ENCODE measurements around the gene CDH22.
A peak's percentile ranks its signal among the peaks of the same experiment; 100 is the strongest.

CDH22 gene

DNA sequence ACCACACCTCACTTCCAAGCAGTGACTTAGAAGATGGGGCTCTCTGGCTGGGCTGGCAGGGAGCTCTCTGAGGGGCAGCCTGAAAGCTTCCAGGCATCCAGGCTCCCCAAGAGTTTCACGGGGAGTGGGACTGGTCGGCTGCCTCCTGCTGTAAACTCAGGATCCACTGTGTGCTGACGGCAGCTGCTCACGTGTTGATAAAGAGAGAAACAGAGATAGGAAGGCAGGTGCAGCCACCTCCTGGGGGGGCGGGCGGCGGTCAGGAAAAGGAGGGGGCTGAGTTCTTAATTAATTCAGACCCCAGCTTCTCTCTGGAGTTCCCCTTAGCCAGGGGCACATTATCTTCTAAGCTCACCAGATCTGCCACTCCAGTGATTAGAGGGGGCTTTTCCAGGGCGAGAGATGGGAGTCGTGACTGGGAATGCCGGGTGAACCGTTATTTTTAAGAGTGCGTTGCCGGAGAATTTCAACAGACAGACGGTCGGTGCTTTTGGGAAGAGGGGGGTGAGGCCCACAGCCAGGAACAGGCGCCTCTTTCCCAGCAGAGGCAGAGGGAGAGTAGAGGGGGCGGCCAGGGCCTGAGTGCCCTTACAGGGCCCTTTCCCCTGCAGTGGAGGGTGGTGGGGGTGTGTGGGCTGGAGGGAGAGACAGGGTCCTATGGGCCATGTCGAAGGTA is 119.3 kb downstream of the CDH22 start:
- DNase-seq: no peak

DNA sequence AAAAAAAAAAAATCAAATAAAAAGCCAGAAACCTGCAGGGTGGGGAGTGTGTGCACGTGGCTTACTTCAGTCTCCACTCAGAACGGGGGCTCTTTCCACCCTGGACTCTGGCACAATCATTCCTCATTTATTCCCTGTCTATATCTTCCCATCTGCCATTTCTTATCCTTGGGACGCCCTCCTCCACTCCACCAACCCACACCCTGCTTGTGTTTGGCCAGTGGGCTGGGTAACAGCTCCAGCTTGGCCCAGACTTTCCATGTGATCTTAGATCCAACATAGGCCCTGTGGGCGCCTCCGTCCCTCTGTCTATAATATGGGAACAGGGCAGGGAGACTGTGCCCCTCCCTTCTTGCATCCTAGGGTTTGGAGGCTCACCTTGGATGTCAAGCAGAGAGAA is 122.1 kb downstream of the CDH22 start:
- DNase-seq: no peak

- DNase-seq: no peak
These were observed 122.9 kb downstream of the CDH22 start for GRCh38 chr20:46185353-46185752.

DNA sequence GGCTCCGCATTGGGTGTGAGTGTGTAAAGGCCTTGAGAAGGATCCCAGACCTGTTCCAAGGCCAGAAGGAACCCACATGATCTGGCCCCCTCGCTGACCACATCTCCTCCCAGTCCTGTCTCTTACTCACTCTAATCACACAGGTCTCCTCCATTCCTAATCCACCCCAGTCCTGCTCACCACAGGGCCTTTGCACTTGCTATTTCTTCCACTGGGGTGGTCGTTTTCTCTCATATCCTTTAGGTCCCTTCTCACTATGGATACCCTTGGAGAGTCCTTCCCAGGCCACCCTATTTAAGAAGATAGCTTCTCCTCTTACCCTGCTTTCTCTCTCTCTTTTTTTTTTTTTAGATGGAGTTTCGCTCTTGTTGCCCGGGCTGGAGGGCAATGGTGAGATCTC is 124.5 kb downstream of the CDH22 start:
- DNase-seq: no peak

DNA sequence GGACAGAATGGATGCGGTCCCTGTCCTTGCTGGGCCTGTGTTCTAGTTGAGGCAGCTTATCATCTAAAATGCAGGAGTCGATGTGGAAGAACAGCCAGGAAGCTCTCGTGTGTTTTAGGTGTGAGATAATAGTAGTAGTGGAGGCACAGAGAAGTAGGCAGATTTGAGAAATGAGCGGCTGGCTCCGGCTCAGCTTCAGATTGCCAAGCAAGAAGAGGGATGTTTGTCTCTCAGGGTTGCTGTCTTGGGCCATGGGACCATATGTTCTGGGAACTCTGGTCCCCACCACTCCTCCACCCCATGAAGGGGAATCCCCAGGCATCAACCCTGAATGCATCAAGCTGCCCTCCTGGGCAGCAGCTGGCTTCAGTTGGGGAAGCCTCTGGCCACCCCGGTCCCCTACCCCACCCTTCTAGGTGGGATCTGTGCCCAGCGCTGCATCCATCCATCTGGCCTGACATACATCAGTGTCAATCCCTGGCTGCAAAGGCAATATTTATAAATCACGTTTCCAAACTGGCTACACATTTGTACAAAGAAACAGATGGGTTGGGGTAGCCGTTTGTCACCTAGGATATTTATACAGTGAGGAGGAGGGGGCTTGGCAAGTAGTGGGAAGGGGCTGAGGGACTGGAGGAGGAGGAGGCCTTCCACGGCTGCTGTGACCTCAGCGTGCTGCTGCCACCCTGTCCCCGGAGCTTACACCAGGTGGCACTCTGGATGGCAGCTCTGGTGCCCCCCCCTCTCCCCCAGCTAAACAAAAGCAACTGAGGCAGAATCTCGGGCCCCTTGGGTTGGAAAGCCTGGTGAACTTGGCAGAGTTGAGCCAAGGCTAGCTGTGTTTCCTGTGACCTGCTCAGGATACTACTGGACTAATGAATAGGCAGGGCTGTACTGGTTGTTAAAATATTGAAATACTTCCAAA is 125.8 kb downstream of the CDH22 start:
- DNase-seq: no peak

GRCh38 chr20:46179862-46180261 is 128.4 kb downstream of the CDH22 start:
- DNase-seq: no peak

DNA sequence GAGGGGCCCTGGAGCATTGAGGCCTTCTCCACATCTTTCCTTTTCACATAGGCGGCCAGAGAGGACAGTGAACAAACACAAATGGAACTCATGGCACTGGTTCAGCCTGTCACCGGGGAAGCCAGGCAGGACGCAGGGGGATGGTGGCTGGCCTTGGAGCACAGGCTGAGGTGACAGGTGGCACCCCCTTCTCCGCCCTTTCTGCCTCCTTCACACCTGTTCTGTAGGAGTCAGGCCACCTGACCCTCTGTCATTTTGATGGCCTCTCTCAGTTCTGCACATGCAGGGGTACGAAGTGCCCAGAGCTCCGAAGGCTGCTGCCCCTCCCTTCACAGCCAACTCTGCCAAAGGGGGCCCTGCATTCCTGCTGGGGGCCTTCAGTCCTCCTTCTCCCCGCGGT is 129.4 kb downstream of the CDH22 start:
- no peak for DNase-seq

GRCh38 chr20:46177768-46178167 is 130.5 kb downstream of the CDH22 start:
- DNase-seq: no peak

DNA sequence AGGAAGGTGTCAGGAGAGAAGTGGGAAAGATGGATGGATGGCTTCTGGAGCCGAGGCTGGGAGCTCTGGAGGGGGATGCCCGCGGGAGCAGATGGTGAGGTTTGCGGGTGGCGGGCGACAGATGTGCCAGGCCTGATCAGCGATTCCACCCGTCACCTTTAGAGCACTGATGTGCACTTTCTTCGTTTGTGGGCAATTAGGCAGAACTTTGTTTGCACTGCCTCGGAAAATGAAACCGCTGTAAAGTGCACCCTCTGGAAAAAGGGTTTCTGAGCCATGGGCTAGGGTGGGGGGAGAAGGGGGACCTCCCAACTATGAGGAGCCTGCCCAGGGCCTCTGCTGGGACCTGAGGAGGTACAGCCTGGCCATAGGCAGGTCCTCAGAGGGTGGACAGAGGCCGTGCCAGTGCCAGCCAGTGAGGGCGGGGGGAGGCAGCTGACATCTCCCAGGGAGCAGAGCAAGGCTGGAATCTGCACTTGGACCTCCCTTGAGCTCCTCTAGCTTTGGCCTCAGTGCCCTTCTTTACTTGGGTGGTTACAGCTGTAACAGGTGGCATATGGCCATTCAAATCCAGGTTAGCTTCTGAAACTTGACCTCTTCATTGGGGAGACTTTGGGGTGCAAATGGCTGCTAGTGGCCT is 131.4 kb downstream of the CDH22 start:
- no peak for DNase-seq

DNA sequence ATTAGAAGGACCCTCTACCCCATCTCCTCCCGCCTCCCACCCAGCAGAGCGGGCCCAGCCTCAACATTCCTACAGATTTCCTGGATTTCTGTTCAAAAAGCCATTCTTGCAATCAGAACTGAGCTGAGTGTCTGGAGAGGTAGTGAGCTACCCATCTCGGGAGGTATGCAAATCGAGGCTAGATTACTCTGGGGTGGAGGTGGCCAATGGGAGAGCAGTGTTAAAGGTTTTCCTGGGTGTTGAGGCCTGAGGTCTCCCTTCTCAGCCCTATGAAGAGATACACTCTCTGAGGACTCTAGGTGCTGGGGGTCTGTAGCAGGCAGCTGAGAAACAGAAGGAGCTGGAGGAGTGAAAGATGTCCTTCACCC is 133.2 kb downstream of the CDH22 start:
- DNase-seq: no peak

- peak; percentile 65 to 74 for DNase-seq
These were observed 133.7 kb downstream of the CDH22 start for GRCh38 chr20:46174469-46175126.

DNA sequence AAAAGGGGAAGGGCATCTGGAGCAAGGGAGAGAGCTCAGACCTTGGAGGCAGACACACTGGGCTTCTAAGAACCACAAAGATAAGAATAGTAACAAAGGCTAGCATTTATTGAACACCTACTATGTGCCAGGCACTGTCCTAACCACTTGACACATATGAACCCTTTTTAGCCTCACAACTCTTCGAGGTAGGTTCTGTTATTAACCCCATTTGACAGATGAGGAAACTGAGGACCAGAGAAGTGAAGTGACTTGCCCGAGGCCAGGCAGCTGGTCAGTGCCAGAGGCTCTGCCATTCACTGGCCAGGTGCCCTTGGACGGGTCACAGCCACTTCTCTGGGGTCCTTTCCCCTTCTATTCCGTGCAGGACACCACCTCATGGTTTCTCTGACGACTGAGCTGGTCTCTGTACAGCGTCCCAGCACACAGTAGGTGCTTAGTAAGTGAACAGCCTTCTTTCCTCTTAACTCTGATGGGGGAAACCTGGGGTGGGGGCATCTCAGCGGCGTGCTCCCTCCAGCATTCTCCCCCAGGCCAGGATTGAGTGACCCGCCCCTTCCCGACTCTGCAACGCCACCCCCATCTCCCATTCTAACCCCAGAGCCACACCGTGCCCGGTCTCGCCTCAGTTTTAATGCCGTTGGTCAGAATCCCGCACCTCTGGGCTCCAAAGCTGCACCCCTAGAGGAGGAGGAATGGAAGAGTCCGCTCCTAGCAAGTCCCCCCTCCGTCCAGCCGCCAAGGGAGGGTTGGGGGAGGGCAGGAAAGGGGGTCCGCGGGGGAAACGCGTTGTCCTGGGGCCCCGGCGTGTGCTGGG is 134.4 kb downstream of the CDH22 start:
- DNase-seq: no peak

DNA sequence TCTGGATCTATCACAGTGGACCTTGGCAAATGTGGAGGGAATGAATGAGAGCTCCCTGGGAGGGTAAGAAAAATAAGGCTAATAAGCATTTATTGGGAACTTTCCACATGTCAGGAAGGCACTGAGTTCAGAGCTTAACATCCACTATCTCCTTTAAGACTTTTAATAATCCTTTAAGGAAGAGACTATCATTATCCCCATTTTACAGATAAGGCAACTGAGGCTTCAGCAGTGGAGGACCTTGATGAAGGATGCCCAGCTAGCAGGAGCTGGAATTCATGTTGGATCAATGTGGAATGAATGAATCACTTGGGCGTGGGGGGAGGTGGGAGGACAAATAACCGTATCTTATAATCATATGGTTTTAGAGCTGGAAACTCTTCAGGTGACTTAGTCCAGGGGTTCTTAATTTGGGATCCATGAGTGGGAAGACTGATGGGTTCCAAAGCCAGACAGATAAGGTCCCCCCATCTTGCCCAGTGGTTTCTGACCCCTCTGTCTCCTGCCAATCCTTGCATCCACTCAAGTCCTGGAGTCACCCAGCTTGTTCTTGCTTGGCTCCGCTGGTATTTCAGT is 135.2 kb downstream of the CDH22 start:
- DNase-seq: no peak

DNA sequence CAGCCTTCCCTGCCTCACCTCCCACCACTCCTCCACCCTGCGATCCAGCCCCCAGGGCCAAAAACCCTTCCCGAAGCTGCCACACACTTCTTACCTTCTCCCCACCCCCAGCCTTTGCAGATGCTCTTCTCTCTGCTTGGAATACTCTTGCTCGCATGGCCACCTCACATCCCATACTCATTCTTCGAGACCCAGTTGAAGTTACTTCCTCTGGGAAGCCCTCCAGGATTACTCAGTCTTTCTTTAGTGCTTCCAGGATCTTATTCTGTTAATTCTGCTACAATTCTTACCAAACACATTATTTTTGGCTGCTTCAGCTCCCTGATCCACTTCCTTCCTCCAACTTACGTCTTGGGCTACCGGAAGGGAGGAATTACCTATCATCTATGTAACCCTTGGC is 135.8 kb downstream of the CDH22 start:
- DNase-seq: no peak

GRCh38 chr20:46171909-46172308 is 136.4 kb downstream of the CDH22 start:
- no peak for DNase-seq

DNA sequence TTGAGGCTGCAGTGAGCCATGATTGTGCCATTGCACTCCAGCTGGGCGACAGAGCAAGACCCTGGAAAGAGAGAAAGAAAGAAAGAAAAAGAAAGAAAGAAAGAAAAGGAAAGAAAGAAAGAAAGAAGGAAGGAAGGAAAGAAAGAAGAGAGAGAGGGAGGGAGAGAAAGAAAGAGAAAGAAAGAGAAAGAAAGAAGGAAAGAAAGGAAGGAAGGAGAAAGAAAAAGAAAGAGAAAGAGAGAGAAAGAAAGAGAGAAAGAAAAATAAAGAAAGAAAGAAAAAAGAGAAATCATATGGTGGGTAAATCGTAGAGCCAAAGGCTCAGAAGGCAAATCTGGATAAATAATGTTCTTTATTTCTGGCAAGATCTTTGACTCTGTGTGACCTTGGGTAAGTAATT is 136.8 kb downstream of the CDH22 start:
- no peak for DNase-seq

- DNase-seq: no peak
These were observed 138.8 kb downstream of the CDH22 start for GRCh38 chr20:46169245-46170171.

DNA sequence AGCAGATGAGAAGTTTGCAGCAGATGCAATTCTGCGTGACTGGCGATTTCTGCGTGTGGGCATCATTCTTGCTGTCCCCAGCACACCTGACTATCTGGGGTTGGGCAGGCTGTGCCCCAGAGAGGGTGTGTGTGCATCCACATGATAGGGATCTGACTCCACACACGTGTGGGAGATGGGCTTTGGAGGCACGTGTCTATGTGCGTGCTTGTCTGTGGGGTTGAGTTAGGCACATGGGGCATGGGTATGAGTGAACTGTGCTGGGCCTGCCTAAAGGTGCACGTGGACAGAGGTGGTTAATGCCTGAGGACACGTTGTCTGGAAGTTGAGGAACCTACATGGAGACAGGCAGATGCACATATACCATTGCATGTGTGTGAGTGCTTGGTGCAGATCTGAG is 139.9 kb downstream of the CDH22 start:
- no peak for DNase-seq

- DNase-seq: no peak
These were observed 141.2 kb downstream of the CDH22 start for GRCh38 chr20:46167080-46167479.

DNA sequence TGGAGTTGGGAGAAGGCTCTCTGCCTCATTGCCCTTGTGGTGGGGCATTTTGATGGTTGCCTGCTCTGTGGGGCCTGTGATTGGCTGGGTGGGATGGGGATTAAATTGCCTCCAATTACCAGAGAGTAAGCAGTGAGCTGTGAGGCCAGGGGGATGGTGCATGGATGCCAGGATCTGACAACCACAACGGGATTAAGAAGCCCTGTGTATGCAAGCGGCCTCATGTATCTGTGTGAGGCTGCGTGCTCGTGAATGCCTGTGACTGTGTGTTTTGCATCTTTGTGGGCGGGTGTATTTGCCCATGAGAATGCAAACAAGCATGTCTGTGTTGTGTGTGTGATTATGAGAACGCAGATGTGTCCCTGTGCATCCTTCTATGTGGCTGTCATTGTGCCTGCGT is 144.0 kb downstream of the CDH22 start:
- no peak for DNase-seq

GRCh38 chr20:46161921-46162320 is 146.4 kb downstream of the CDH22 start:
- DNase-seq: no peak

Measured in activated CD4-positive, alpha-beta T cell treated with anti-CD3 and anti-CD28 coated beads for 4 hours (primary cell).